Measurements from ENCODE around the gene ITPRIPL2.

ITPRIPL2 gene

DNA sequence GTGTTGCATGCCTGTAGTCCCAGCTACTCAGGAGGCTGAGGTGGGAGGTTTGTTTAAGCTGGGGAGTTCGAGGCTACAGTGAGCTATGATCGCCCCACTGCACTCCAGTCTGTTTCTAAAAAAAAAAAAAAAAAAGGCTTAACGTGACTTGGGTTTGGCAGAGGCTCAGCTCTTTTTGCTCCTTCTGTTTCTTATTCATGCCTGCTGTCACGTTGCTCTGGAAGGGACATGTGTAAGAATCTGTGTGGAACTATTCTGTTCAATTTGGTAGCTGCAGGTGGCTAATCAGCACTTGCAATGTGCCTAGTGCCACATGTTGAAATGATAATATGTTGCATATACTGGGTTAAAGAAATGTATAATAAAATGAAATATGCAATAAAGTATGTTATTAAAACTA lies 33.4 kb downstream of the ITPRIPL2 start:
- Mint-ChIP-seq H3K27ac (ENCODE audit: low read depth) (no peak overlapping the region), H3K4me3 (no peak overlapping the region), H3K4me1 (no peaks in the 10 kb centered on the region), H3K36me3 (ENCODE audit: insufficient read depth) (no peaks in the 10 kb centered on the region), H3K9me3 (peaks cover 5% of the 10 kb centered on the region), H3K27me3 (peaks cover 50% of the 10 kb centered on the region)
- DNase-seq (ENCODE audit: low spot score in 2 of 2): no peak
- no peak for ATAC-seq (replicated peaks; ENCODE audit: extremely low read depth, poor library complexity, severe bottlenecking)

DNA sequence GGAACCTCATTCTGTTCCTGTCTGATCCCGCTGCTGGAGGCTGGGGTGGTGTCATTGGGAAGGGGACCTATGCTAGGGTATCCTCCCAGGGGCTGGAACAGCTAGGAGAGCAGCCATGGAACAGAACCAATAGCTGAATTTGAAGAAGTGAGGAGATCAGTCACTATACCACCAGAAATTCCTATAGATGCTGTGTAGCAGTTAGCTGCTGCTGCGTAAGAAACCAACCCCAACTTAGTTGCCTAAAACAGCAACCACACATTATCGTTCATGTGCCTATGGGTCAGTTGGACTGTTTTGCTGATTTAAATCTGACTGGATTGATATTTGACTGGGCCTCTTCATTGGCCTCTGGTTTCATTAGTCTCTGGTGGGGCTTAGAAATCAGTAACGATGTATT lies 33.9 kb downstream of the ITPRIPL2 start:
- DNase-seq (ENCODE audit: low spot score in 2 of 2) (no peak), ATAC-seq (replicated peaks; ENCODE audit: extremely low read depth, poor library complexity, severe bottlenecking) (no peak)
- Mint-ChIP-seq H3K27me3 (peaks cover 50% of the 10 kb centered on the region), H3K9me3 (peaks cover 5% of the 10 kb centered on the region), H3K27ac (ENCODE audit: low read depth) (no peak overlapping the region), H3K4me3 (no peak overlapping the region), H3K4me1 (no peaks in the 10 kb centered on the region), H3K36me3 (ENCODE audit: insufficient read depth) (no peaks in the 10 kb centered on the region)

DNA sequence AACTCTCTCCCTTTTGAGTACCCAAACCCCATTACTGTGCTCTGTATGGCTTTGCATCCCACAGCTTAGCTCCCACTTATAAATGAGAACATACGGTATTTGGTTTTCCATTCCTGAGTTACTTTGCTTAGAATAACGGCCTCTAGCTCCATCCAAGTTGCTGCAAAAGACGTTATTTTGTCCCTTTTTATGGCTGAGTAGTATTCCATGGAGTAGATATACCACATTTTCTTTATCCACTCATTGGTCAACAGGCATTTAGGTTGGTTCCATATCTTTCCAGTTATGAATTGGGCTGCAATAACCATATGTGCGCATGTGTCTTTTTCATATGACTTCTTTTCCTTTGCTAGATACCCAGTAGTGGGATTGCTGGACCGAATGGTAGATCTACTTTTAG lies 34.4 kb downstream of the ITPRIPL2 start:
- no peak for ATAC-seq (replicated peaks; ENCODE audit: extremely low read depth, poor library complexity, severe bottlenecking)

DNA sequence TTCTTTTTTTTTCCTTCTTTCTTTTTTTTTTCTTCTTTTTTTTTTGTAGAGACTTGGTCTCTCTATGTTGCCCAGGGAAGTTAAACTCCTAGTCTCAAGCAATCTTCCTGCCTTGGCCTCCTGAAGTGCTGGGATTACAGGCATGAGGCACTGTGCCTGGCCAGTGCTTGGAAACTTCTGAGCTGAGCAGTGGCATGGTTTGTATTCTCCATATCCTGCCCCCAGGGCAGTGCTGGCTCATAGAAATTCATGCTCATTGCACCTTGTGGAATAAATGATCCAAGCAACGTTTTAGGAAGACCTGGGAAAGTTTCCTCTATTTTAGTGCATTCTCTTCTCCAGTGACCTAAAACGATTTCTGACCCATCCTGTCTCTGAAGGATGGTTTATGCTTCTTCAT lies 37.5 kb downstream of the ITPRIPL2 start:
- Mint-ChIP-seq H3K27me3 (peaks cover 44% of the 10 kb centered on the region), H3K4me3 (no peak overlapping the region), H3K9me3 (peaks cover 9% of the 10 kb centered on the region), H3K36me3 (ENCODE audit: insufficient read depth) (no peaks in the 10 kb centered on the region), H3K4me1 (no peaks in the 10 kb centered on the region), H3K27ac (ENCODE audit: low read depth) (no peak overlapping the region)
- DNase-seq (ENCODE audit: low spot score in 2 of 2) (no peak), ATAC-seq (replicated peaks; ENCODE audit: extremely low read depth, poor library complexity, severe bottlenecking) (no peak)

More for the DNA sequence above, 34.4 kb downstream of the ITPRIPL2 start:
- no peak for DNase-seq (ENCODE audit: low spot score in 2 of 2)
- no peaks in the 10 kb centered on the region for H3K4me1 Mint-ChIP-seq
- peaks cover 5% of the 10 kb centered on the region for H3K9me3 Mint-ChIP-seq
- H3K4me3 Mint-ChIP-seq: no peak overlapping the region
- no peak overlapping the region for H3K27ac Mint-ChIP-seq (ENCODE audit: low read depth)
- no peaks in the 10 kb centered on the region for H3K36me3 Mint-ChIP-seq (ENCODE audit: insufficient read depth)
- peaks cover 55% of the 10 kb centered on the region for H3K27me3 Mint-ChIP-seq

DNA sequence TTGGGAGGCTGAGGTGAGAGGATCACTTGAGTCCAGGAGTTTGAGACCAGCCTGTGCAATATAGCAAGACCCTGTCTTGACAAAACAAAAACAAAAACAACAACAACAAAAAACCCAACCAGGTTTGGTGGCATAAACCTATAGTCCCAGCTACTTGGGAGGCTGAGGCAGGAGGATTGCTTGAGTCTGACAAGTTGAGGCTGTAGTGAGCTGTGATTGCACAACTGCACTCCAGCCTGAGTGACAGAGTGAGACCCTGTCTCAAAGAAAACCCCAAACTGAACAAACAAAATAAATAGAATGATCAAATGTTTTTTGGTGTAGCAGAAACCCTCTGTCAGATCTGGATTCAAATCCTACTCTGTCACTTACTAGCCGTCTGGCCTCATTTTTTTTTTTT lies 38.3 kb downstream of the ITPRIPL2 start:
- H3K4me1 Mint-ChIP-seq: no peaks in the 10 kb centered on the region
- H3K4me3 Mint-ChIP-seq: no peak overlapping the region
- ATAC-seq (replicated peaks; ENCODE audit: extremely low read depth, poor library complexity, severe bottlenecking): no peak
- no peak for DNase-seq (ENCODE audit: low spot score in 2 of 2)
- no peaks in the 10 kb centered on the region for H3K36me3 Mint-ChIP-seq (ENCODE audit: insufficient read depth)
- H3K27ac Mint-ChIP-seq (ENCODE audit: low read depth): no peak overlapping the region
- H3K9me3 Mint-ChIP-seq: peaks cover 13% of the 10 kb centered on the region
- peaks cover 44% of the 10 kb centered on the region for H3K27me3 Mint-ChIP-seq

DNA sequence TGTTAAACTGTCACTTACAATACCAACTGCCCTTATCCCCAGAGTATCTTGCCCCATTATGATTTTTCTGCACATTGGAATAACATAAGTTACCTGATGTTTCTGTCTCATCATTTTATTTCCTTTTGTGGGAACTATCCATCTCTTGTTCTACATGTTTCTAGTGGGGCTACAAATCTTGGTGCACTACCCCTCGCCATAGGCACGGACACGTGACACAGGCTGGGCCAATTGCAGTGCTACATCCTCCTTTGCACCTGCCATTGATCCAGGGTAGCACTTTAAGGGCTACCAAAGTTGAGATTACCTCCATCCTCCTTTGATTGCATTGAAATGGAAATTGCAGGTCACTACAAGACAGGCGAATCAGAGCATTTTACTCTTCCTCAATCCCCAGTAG lies 40.1 kb downstream of the ITPRIPL2 start:
- ATAC-seq (replicated peaks; ENCODE audit: extremely low read depth, poor library complexity, severe bottlenecking) (no peak), DNase-seq (ENCODE audit: low spot score in 2 of 2) (no peak)
- peaks cover 32% of the 10 kb centered on the region for H3K27me3 Mint-ChIP-seq
- H3K4me3 Mint-ChIP-seq: no peak overlapping the region
- peaks cover 8% of the 10 kb centered on the region for H3K9me3 Mint-ChIP-seq
- H3K4me1 Mint-ChIP-seq: no peaks in the 10 kb centered on the region
- no peaks in the 10 kb centered on the region for H3K36me3 Mint-ChIP-seq (ENCODE audit: insufficient read depth)
- no peak overlapping the region for H3K27ac Mint-ChIP-seq (ENCODE audit: low read depth)

DNA sequence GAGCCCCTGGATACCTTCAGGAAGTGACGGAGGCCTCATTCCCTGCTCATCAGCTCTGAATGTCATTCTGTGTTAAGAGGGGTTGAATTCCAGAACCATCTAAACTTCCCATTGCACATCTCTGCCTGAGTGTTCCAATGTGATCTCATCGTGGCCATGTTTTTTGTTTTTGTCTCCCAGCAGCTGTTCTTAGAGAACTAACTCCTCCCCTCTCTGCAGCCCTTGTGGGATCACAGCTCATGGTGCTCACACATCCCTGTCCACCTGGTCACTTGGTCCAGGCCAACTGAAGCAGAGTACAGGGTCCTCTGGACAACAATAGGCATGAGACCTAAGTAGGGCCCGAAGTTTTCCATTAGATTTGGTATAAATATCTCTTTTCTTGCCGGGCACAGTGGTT lies 48.3 kb downstream of the ITPRIPL2 start:
- peaks cover 4% of the 10 kb centered on the region for H3K36me3 Mint-ChIP-seq (ENCODE audit: insufficient read depth)
- no peaks in the 10 kb centered on the region for H3K4me1 Mint-ChIP-seq
- no peak overlapping the region for H3K27ac Mint-ChIP-seq (ENCODE audit: low read depth)
- no peak overlapping the region for H3K4me3 Mint-ChIP-seq
- ATAC-seq (replicated peaks; ENCODE audit: extremely low read depth, poor library complexity, severe bottlenecking) (no peak), DNase-seq (ENCODE audit: low spot score in 2 of 2) (no peak)
- H3K9me3 Mint-ChIP-seq: peaks cover 7% of the 10 kb centered on the region
- H3K27me3 Mint-ChIP-seq: peaks cover 23% of the 10 kb centered on the region

DNA sequence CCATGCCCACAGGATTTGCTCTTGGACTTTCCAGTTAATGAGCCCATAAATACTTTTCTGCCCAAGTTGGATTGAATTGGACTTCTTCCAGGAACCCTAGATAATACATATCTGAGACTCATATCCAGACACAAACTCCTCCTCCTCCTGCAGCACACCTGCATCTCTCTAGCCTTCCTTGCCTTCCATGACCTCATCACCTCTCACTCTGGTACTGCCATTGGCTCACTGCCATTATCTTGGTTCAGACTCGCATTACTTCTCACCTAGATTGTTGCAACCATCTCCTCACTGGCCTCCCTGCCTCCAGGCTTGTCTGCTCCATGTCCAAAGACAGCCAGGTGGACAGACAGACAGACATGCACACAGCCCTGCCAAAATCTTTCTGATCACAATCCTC lies 49.5 kb downstream of the ITPRIPL2 start:
- Mint-ChIP-seq H3K9me3 (peaks cover 7% of the 10 kb centered on the region), H3K27ac (ENCODE audit: low read depth) (no peak overlapping the region), H3K27me3 (peaks cover 23% of the 10 kb centered on the region), H3K4me1 (no peaks in the 10 kb centered on the region), H3K36me3 (ENCODE audit: insufficient read depth) (peaks cover 4% of the 10 kb centered on the region), H3K4me3 (no peak overlapping the region)
- DNase-seq (ENCODE audit: low spot score in 2 of 2) (no peak), ATAC-seq (replicated peaks; ENCODE audit: extremely low read depth, poor library complexity, severe bottlenecking) (no peak)

DNA sequence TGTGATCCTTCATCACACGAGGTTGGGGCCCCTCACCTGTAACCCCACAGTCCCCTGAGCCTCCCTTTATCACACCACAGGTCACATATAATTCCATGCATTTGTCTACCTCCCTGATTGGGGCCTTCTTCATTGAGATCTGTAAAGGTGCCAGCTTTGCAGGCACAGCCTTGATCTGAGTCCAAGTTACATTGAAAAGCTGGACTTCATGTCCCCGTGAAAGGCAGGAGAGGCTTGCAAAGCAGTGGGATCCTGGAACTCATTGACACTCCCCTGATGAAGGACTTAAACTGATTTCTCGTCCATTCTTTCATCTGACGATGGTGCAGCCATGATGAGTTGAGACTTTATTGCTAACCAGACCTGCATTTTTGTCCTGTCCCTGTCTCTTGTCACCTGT lies 50.5 kb downstream of the ITPRIPL2 start:
- no peak for DNase-seq (ENCODE audit: low spot score in 2 of 2)
- no peak overlapping the region for H3K4me3 Mint-ChIP-seq
- H3K27me3 Mint-ChIP-seq: peaks cover 25% of the 10 kb centered on the region
- no peak for ATAC-seq (replicated peaks; ENCODE audit: extremely low read depth, poor library complexity, severe bottlenecking)
- H3K4me1 Mint-ChIP-seq: no peaks in the 10 kb centered on the region
- peaks cover 3% of the 10 kb centered on the region for H3K36me3 Mint-ChIP-seq (ENCODE audit: insufficient read depth)
- H3K9me3 Mint-ChIP-seq: peaks cover 7% of the 10 kb centered on the region
- no peak overlapping the region for H3K27ac Mint-ChIP-seq (ENCODE audit: low read depth)

DNA sequence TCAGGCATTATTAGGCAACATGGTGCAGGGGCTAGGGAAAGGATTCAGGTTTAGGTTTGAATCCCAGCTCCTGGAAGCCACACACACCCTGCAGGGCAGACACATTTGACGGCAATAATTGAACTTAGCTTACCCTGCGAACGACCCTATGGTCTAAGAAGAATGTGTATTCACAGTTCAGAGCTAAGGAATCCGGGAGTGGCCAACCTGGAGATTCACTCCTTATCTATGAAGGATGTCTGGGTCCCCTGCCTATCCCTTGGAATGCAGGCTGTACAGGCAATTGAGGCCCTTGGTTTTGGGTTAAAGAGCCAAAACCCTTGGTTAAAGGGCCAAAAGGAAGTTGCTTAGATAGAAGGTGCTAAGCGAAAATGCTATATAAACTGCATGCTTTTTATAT lies 51.3 kb downstream of the ITPRIPL2 start:
- DNase-seq (ENCODE audit: low spot score in 2 of 2): no peak
- Mint-ChIP-seq H3K27ac (ENCODE audit: low read depth) (no peak overlapping the region), H3K27me3 (peaks cover 31% of the 10 kb centered on the region), H3K9me3 (peaks cover 7% of the 10 kb centered on the region), H3K4me1 (no peaks in the 10 kb centered on the region), H3K4me3 (no peak overlapping the region), H3K36me3 (ENCODE audit: insufficient read depth) (peaks cover 3% of the 10 kb centered on the region)
- ATAC-seq (replicated peaks; ENCODE audit: extremely low read depth, poor library complexity, severe bottlenecking): no peak

DNA sequence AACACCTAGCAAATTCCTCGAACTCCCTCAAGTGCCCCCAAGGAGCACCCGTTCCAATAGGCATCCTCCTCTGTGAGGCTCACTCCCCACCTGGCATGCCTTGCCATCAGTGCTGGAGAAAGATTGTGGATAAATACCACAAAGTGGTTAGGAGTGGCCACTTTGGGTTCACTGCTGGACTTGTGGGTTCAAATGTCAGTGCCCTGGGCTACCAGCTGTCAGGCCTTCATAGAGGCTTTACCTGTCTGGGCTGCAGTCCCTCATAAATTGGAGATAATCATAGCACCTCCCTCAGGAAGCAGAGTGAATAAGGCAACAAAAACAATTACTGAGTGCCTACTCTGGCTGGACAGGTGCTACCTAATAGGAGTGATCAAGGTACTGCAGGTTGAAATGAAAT lies 52.7 kb downstream of the ITPRIPL2 start:
- no peak overlapping the region for H3K4me3 Mint-ChIP-seq
- DNase-seq (ENCODE audit: low spot score in 2 of 2) (no peak), ATAC-seq (replicated peaks; ENCODE audit: extremely low read depth, poor library complexity, severe bottlenecking) (no peak)
- peaks cover 30% of the 10 kb centered on the region for H3K27me3 Mint-ChIP-seq
- H3K4me1 Mint-ChIP-seq: no peaks in the 10 kb centered on the region
- H3K36me3 Mint-ChIP-seq (ENCODE audit: insufficient read depth): peaks cover 3% of the 10 kb centered on the region
- no peak overlapping the region for H3K27ac Mint-ChIP-seq (ENCODE audit: low read depth)
- peaks cover 7% of the 10 kb centered on the region for H3K9me3 Mint-ChIP-seq

DNA sequence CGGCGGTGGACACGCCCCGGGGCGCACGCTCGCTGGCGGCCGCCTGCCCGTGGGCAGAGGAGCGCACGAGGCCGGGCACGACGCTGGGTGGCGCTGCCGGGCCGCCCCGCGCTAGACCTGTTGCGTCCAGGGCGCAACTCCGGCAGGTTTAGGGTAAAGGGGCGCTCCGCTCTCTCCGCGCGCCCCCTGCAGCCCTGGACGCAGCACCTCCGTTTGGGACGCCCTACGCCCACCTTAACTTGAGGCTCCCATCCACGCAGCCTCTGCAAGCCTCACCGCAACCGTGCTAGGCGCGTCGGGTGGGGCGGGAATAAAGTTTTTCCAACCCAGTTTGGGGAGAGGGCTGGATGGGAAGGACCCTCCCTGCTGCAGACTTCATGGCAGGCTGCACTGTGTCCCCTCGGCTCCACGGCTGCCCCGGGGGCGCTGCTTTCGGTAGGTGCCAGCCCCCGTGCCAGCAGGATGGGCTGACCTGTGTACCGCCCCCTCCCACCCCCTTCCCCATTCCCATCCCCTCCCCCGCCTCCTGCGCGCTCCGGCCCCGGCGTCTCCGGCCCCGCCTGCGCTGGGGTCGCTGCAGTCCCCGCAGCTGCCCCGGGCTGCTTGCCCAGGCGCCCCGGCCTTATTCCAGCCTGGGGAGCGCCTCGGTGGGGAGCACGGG lies 54.1 kb downstream of the ITPRIPL2 start, which contains the start of gene SYT17:
TSS of gene SYT17 (plus strand) at position 531 of the 661 bp plus-strand sequence. CDS start 407 bp downstream, outside the sequence.
- Mint-ChIP-seq H3K27me3 (peaks cover 33% of the 10 kb centered on the region), H3K36me3 (ENCODE audit: insufficient read depth) (peaks cover 3% of the 10 kb centered on the region), H3K4me3 (no peak within 1 kb of the TSS), H3K9me3 (peaks cover 7% of the 10 kb centered on the region), H3K27ac (ENCODE audit: low read depth) (no peak within 1 kb of the TSS), H3K4me1 (no peaks in the 10 kb centered on the region)
- peak; percentile 46 for ATAC-seq (replicated peaks; ENCODE audit: extremely low read depth, poor library complexity, severe bottlenecking)
- DNase-seq (ENCODE audit: low spot score in 2 of 2): no peak

DNA sequence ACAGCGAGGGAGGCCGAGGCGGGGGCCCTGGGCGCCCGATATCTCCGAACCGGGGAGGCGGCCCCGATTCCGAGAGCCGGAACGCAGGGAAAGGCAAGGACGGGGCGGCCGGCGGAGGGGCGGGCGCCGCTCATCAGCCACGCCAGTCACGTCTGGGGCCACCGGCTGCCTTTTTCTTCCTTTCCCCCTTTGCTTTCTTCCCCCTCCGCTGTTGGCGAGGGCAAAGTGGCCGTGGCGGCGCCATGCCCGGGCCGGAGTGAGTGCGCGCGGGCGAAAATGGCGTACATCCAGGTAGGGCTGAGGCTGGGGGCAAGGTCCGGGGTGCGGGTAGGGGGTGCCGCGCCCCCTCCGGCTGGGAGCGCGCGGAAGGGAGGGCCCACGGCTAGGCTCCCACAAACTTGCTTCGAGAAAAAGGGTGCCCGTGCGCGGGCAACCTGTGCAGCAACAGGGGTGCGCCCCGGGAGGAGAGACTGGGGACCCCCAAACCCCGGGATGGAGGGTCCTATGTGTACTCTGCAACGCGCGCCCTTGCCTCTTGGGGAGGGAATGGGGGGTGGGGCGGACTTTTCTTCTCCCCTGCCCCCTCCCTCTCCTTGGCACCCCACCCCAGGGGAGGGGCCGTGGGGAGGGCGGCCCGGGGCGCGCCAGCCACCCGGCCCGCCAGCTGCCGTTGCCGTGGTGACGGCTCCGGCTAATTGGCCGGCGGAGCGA lies 54.8 kb downstream of the ITPRIPL2 start:
- ATAC-seq (replicated peaks; ENCODE audit: extremely low read depth, poor library complexity, severe bottlenecking): no peak
- H3K27me3 Mint-ChIP-seq: peaks cover 33% of the 10 kb centered on the region
- H3K4me3 Mint-ChIP-seq: no peak overlapping the region
- H3K27ac Mint-ChIP-seq (ENCODE audit: low read depth): no peak overlapping the region
- DNase-seq (ENCODE audit: low spot score in 2 of 2): no peak
- H3K9me3 Mint-ChIP-seq: peaks cover 1% of the 10 kb centered on the region
- H3K4me1 Mint-ChIP-seq: no peaks in the 10 kb centered on the region
- H3K36me3 Mint-ChIP-seq (ENCODE audit: insufficient read depth): no peaks in the 10 kb centered on the region
